Measurements from ENCODE around the gene SEC14L5. TPM values are rescaled to one million over a fixed set of nuclear protein-coding genes. Genes with fewer than 3 reads are reported as not detected.
A peak's percentile ranks its signal among the peaks of the same experiment; 100 is the strongest.

The SEC14L5 gene
- total RNA-seq, 1 experiment from 2014 or later: 2.3 TPM

- TF ChIP-seq ZNF317 (CRISPR knock-in tag; IDR thresholded peaks at IDR 0.05; ENCODE audit: borderline replicate concordance, low read depth) (no peak), MYBL2 (CRISPR knock-in tag; IDR thresholded peaks at IDR 0.05) (no peak), ZNF512 (CRISPR knock-in tag; IDR thresholded peaks at IDR 0.05; ENCODE audit: borderline replicate concordance) (no peak), EMX1 (CRISPR knock-in tag; IDR thresholded peaks at IDR 0.05) (no peak), E2F1 (CRISPR knock-in tag; IDR thresholded peaks at IDR 0.05) (no peak), ATF2 (CRISPR knock-in tag; IDR thresholded peaks at IDR 0.05; ENCODE audit: borderline replicate concordance, low read depth) (no peak), ELF4 (CRISPR knock-in tag; IDR thresholded peaks at IDR 0.05; ENCODE audit: low read depth) (no peak), CREM (CRISPR knock-in tag; IDR thresholded peaks at IDR 0.05) (no peak), FOXK1 (CRISPR knock-in tag; IDR thresholded peaks at IDR 0.05) (no peak)
- DNase-seq (ENCODE audit: low spot score) (no peak), ATAC-seq (no peak)
- Mint-ChIP-seq H3K27ac (no peak overlapping the region), H3K27me3 (ENCODE audit: low read depth) (no peaks in the 10 kb centered on the region; the same call in 1 of the 2 replicates), H3K36me3 (no peaks in the 10 kb centered on the region), H3K9me3 (peaks cover 3% of the 10 kb centered on the region; the same call in 1 of the 2 replicates), H3K4me3 (no peak overlapping the region), H3K4me1 (no peaks in the 10 kb centered on the region)
- CTCF ChIA-PET: interaction anchor here (1.0 to 2.3 kb wide), 3 partner anchors 13 to 73 kb away, joined by 3 to 20 read pairs (median 3); no protein-coding TSS in a partner anchor
- POLR2A ChIA-PET: interaction anchor here (2.5 kb wide), 1 partner anchor 9 kb away, joined by 5 read pairs; no protein-coding TSS in a partner anchor
Observed at GRCh38 chr16:5011637-5012036, 53.5 kb downstream of the SEC14L5 start.

GRCh38 chr16:5012887-5013286 lies 54.8 kb downstream of the SEC14L5 start:
- CTCF ChIA-PET: interaction anchor here (3.1 kb wide), 1 partner anchor 12 kb away, joined by 13 read pairs; no protein-coding TSS in a partner anchor
- peak overlapping the region; percentile 31; the same call in 1 of the 2 replicates for H3K27ac Mint-ChIP-seq
- H3K4me3 Mint-ChIP-seq: no peak overlapping the region
- no peaks in the 10 kb centered on the region for H3K4me1 Mint-ChIP-seq
- ATAC-seq: no peak
- no peaks in the 10 kb centered on the region for H3K36me3 Mint-ChIP-seq
- DNase-seq (ENCODE audit: low spot score): no peak
- POLR2A ChIA-PET: interaction anchor here (0.6 kb wide), 1 partner anchor 62 kb away, joined by 5 read pairs; no protein-coding TSS in a partner anchor
- TF ChIP-seq SOX15 (CRISPR knock-in tag; IDR thresholded peaks at IDR 0.05): no peak
- TF ChIP-seq TEAD1 (CRISPR knock-in tag; IDR thresholded peaks at IDR 0.05): no peak
- no peak for TF ChIP-seq ATF2 (CRISPR knock-in tag; IDR thresholded peaks at IDR 0.05; ENCODE audit: borderline replicate concordance, low read depth)
- no peak for TF ChIP-seq NFE2L1 (CRISPR knock-in tag; IDR thresholded peaks at IDR 0.05)
- TF ChIP-seq HMGXB4 (CRISPR knock-in tag; IDR thresholded peaks at IDR 0.05): no peak
- no peak for TF ChIP-seq ESRRA (CRISPR knock-in tag; IDR thresholded peaks at IDR 0.05; ENCODE audit: borderline replicate concordance)
- TF ChIP-seq E2F4 (CRISPR knock-in tag; IDR thresholded peaks at IDR 0.05; ENCODE audit: borderline replicate concordance, low read depth): no peak
- TF ChIP-seq TCF7 (CRISPR knock-in tag; IDR thresholded peaks at IDR 0.05; ENCODE audit: low read depth): no peak
- H3K27me3 Mint-ChIP-seq (ENCODE audit: low read depth): no peaks in the 10 kb centered on the region; the same call in 1 of the 2 replicates
- peaks cover 3% of the 10 kb centered on the region; the same call in 1 of the 2 replicates for H3K9me3 Mint-ChIP-seq
